Measurements from ENCODE around the gene JAM3.

GRCh38 chr11:134139303-134139872, 70.5 kb downstream of the JAM3 start:
- TF ChIP-seq CTCF (conservative IDR thresholded peaks at IDR 0.05) (no peak), ZFX (IDR thresholded peaks at IDR 0.05) (no peak)

Measured in C4-2B (cell line).